ENCODE results near the gene EEF2K. TPM values are rescaled to one million over a fixed set of nuclear protein-coding genes. Genes with fewer than 3 reads are reported as not detected.

Gene EEF2K
- total and polyA plus RNA-seq, 2 of the 13 experiments (the other 11 are each of a cell fraction or from before 2014, with no cell fraction given): 22.0 to 23.8 TPM

DNA sequence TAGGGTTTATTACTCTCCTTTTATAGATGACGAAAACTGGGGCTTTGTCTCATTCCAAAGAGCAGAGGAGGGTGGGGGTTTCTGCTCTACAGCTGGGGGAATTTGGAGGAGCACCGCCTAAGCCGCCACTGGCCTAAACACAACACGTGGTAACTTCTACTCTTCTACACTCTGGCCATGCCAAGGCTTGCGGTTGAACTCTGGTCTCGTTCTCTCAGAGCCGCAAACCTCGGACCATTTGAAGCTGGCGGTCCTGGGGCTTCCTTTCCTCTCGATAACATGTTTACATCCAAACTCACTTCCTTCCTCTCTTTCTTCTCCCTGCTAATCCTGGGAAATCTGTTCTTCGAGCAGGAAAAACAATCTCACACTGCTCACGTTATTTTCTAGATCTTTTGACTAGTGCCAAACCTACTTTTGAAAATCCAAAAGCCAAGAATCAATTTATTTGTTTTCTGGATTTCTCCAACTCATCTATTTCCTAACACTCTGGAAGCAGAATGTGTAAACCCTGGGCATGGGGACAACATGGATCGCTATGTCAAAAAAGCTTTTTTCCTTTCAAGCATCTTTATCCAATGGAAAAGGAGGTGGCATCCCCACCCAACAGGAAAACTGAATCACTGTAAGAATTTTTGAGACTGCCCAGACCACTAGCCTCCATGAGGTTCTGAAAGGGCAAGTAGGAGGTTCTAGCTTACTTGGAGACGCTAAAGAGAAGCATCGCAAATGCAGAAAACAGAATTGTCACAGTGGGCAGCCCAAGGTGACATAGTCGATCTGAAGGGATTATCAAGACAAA lies 13.6 kb upstream of the EEF2K start (continued):
- no peak for TF ChIP-seq PCBP1 (IDR thresholded peaks at IDR 0.05; ENCODE audit: borderline replicate concordance, low read depth, low read length)
- no peak for TF ChIP-seq ZNF780A (CRISPR knock-in tag; IDR thresholded peaks at IDR 0.05)
- peak; percentile 97 for TF ChIP-seq ZSCAN9 (CRISPR knock-in tag; IDR thresholded peaks at IDR 0.05; ENCODE audit: borderline replicate concordance)
- no peak; the same call in 1 of the 2 replicates for TF ChIP-seq ZNF724P (CRISPR knock-in tag; IDR thresholded peaks at IDR 0.05; ENCODE audit: borderline replicate concordance)
- no peak for TF ChIP-seq PRDM15 (CRISPR knock-in tag; IDR thresholded peaks at IDR 0.05)
- TF ChIP-seq CBX1 (IDR thresholded peaks at IDR 0.05; ENCODE audit: low read depth): peak; percentile 16
- 0 out of 2 replicates have a peak, but pooled peaks have one; percentile 30 for TF ChIP-seq ZNF501 (CRISPR knock-in tag; IDR thresholded peaks at IDR 0.05)
- peak; percentile 53; the same call in 1 of the 2 replicates for TF ChIP-seq ZNF292 (CRISPR knock-in tag; IDR thresholded peaks at IDR 0.05; ENCODE audit: borderline replicate concordance, low read depth)
- TF ChIP-seq ATF2 (CRISPR knock-in tag; IDR thresholded peaks at IDR 0.05): peak; percentile 74; the same call in 1 of the 2 replicates
- no peak for TF ChIP-seq SNRNP70 (IDR thresholded peaks at IDR 0.05; ENCODE audit: low read depth, low read length)
- no peak for TF ChIP-seq MTF1 (CRISPR knock-in tag; IDR thresholded peaks at IDR 0.05)
- no peak for TF ChIP-seq NFE2L1 (CRISPR knock-in tag; IDR thresholded peaks at IDR 0.05; ENCODE audit: borderline replicate concordance)
- no peak for TF ChIP-seq BHLHE40 (IDR thresholded peaks at IDR 0.05; ENCODE audit: low read length)
- TF ChIP-seq ZNF629 (CRISPR knock-in tag; conservative IDR thresholded peaks at IDR 0.05): peak; percentile 35
- peak; percentile 97 for TF ChIP-seq FOXA3 (CRISPR knock-in tag; IDR thresholded peaks at IDR 0.05)
- no peak for TF ChIP-seq LCORL (IDR thresholded peaks at IDR 0.05)
- TF ChIP-seq LCORL (CRISPR knock-in tag; IDR thresholded peaks at IDR 0.05): peak; percentile 80; the same call in 1 of the 2 replicates
- no peak for TF ChIP-seq PHB2 (IDR thresholded peaks at IDR 0.05; ENCODE audit: partially characterized antibody)
- peak; percentile 64; the same call in 1 of the 2 replicates for TF ChIP-seq ZNF777 (CRISPR knock-in tag; IDR thresholded peaks at IDR 0.05)
- TF ChIP-seq ATF5 (CRISPR knock-in tag; IDR thresholded peaks at IDR 0.05; ENCODE audit: low read depth): 0 out of 2 replicates have a peak, but pooled peaks have one; percentile 15
- TF ChIP-seq ZNF562 (CRISPR knock-in tag; IDR thresholded peaks at IDR 0.05; ENCODE audit: borderline replicate concordance): no peak
- peak; percentile 73; the same call in 1 of the 2 replicates for TF ChIP-seq GATAD1 (CRISPR knock-in tag; IDR thresholded peaks at IDR 0.05)
- TF ChIP-seq DBP (CRISPR knock-in tag; IDR thresholded peaks at IDR 0.05; ENCODE audit: not compliant biosample characterization): peak; percentile 64

Data from HepG2 (cell line).